Measurements from ENCODE around the gene MYOZ2. TPM values are rescaled to one million over a fixed set of nuclear protein-coding genes. Genes with fewer than 3 reads are reported as not detected.
A peak's percentile ranks its signal among the peaks of the same experiment; 100 is the strongest.

Gene MYOZ2
- total RNA-seq (2014; rRNA removed; shearing (Covaris generic)), result 0.24 TPM in 1 of 2 replicates, not detected in the other
- 0.05 TPM in 1 of 2 replicates, not detected in the other for polyA plus RNA-seq (2015; cell fraction: cytosol; rRNA removed)
- not detected in 2 replicates for polyA plus RNA-seq (2015; cell fraction: nucleus; rRNA removed)

GRCh38 chr4:119135721-119136121 lies at the start of gene MYOZ2:
Gene MYOZ2, plus strand, starts transcription at chr4:119135832. Its CDS starts 694 bp downstream, at chr4:119136526.
- in situ Hi-C loops (cut with HindIII; ENCODE audit: low pct_unique_long_range_greater_than_20kb, low sequenced_read_pairs), result no loop called here
- no peak for DNase-seq (ENCODE audit: low read depth, low spot score)

GRCh38 chr4:119087121-119087520 lies 48.5 kb upstream of the MYOZ2 start:
- DNase-seq (ENCODE audit: low read depth, low spot score), result peak; percentile 23
- in situ Hi-C loops (cut with HindIII; ENCODE audit: low pct_unique_long_range_greater_than_20kb, low sequenced_read_pairs), result no loop called here

- in situ Hi-C loops (cut with HindIII; ENCODE audit: low pct_unique_long_range_greater_than_20kb, low sequenced_read_pairs), result no loop called here
- DNase-seq (ENCODE audit: low read depth, low spot score), result no peak
Observed at GRCh38 chr4:119087656-119088055, 48.0 kb upstream of the MYOZ2 start.

- no peak for DNase-seq (ENCODE audit: low read depth, low spot score)
- in situ Hi-C loops (cut with HindIII; ENCODE audit: low pct_unique_long_range_greater_than_20kb, low sequenced_read_pairs), result no loop called here
Observed at GRCh38 chr4:119093042-119093827, 42.4 kb upstream of the MYOZ2 start.

- no peak for DNase-seq (ENCODE audit: low read depth, low spot score)
- in situ Hi-C loops (cut with HindIII; ENCODE audit: low pct_unique_long_range_greater_than_20kb, low sequenced_read_pairs), result no loop called here
Observed at GRCh38 chr4:119097282-119097900, 38.2 kb upstream of the MYOZ2 start.

DNA sequence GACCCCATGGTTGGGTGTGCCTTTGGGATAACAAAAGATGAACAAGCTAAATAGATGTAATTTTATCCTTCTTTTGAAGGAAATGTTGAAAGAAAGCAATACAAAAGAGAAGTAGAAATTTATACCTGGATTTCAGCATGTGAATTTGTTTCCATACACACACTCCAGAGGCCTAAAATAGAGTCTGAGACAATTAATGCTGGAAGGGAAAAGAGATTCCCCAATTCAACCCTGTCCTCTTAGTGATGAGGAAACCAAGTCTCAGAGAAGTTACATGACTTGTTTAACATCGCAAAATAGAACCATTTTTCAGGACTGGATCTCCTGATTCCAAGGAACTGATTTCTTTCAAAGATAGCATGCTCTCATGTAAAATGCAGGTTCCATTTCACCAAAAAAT lies 37.3 kb upstream of the MYOZ2 start:
- in situ Hi-C loops (cut with HindIII; ENCODE audit: low pct_unique_long_range_greater_than_20kb, low sequenced_read_pairs), result no loop called here
- DNase-seq (ENCODE audit: low read depth, low spot score), result no peak

GRCh38 chr4:119099227-119099810 lies 36.3 kb upstream of the MYOZ2 start:
- in situ Hi-C loops (cut with HindIII; ENCODE audit: low pct_unique_long_range_greater_than_20kb, low sequenced_read_pairs), result no loop called here

DNA sequence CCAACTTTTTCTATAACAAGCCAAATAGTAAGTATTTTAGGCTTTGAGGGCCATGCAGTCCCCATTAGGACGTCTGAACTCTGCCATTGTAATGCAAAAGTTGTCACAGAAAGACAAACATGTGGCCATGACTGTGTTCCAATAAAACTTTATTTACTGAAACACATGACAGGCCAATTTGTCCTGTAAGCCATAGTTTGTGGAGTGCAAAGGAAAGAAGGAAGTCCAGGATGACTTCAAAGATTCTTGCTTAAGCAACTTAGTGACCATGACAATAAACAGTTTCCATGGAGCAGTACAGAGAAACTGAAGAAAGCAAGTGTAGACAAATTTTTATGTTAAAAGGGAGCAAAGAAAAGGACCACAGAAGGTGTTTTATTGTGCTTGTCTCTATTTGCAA lies 35.0 kb upstream of the MYOZ2 start:
- in situ Hi-C loops (cut with HindIII; ENCODE audit: low pct_unique_long_range_greater_than_20kb, low sequenced_read_pairs), result no loop called here
- DNase-seq (ENCODE audit: low read depth, low spot score), result no peak

More at GRCh38 chr4:119099227-119099810, 36.3 kb upstream of the MYOZ2 start:
- DNase-seq (ENCODE audit: low read depth, low spot score), result no peak

- in situ Hi-C loops (cut with HindIII; ENCODE audit: low pct_unique_long_range_greater_than_20kb, low sequenced_read_pairs), result no loop called here
- DNase-seq (ENCODE audit: low read depth, low spot score), result peak; percentile 68
Observed at GRCh38 chr4:119103263-119103662, 32.4 kb upstream of the MYOZ2 start.

DNA sequence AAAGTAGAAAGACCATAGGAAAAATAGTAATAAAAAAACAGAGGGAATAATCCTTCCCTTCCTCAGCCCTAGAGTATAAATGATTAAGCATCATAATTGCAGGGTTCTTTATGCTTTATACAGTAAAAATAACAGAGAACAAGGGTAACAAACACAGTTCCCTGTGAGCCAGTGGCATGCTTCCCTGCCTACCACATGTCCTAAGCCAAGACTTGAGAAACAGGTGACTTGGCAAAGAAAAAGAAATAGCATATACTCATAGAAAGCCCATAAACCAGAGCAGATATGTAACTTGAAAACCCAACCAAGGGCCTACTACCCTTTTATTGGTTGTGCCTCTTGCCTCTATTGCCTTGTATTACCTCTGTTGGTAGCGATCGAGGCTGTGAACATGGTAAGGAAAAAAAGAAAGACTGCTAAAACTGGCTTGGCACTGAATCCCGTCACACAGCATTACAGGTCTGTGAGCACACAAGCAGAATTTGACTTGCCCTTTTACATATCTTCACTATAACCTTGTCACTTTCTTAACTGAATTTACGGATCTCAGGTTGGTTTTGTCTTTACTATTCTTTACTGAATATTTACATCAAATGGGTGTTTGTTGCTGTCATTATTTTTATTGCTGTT lies 30.9 kb upstream of the MYOZ2 start:
- in situ Hi-C loops (cut with HindIII; ENCODE audit: low pct_unique_long_range_greater_than_20kb, low sequenced_read_pairs), result no loop called here
- DNase-seq (ENCODE audit: low read depth, low spot score), result no peak

- in situ Hi-C loops (cut with HindIII; ENCODE audit: low pct_unique_long_range_greater_than_20kb, low sequenced_read_pairs), result no loop called here
- DNase-seq (ENCODE audit: low read depth, low spot score), result no peak
Observed at GRCh38 chr4:119105605-119106004, 30.0 kb upstream of the MYOZ2 start.

DNA sequence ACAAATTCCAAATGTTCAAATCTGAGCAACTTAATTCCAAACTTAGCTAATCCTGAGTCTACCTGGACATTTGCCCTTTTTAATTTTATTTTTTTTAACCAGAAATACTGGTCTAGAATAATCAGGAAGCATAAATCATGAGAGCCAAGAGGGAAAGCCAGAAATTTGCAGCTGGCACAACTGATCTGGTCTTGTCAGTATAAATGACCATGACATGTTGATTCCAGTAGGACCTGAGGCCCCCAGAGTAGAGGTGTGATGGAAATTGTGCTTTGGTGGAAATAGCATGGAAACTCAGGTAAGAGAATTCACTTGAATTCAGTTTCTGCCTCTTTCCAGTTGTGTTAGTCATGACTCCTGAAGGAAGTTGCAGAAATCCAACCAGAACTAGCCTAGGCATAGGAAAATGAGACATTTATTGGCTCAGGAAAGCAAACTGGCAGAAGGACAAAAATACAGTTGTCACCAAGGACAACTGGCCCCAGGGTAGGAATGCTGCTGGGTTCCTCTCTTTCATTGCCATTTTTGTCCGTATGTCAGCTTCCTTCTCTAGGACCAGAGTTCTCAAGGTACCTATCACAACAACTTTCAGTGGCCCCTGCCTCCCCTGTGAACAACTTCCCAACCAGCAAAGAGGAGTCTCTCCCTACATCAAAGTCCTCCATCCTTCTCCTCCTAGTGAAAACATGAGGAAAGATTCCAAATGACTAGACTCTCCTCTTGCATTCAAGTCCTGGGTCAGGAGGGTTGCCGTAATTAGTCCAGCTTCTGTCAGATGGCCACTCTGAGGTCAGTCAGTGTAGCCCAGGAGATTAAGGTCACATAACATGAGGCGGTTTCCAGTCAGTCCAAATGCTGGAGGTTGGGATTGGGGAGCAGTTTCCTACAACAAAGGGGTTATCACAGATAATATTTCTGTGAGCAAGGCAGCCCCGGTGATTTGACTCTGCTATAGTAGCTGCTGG lies 29.3 kb upstream of the MYOZ2 start:
- no peak for DNase-seq (ENCODE audit: low read depth, low spot score)
- in situ Hi-C loops (cut with HindIII; ENCODE audit: low pct_unique_long_range_greater_than_20kb, low sequenced_read_pairs), result no loop called here

GRCh38 chr4:119110121-119110520 lies 25.5 kb upstream of the MYOZ2 start:
- in situ Hi-C loops (cut with HindIII; ENCODE audit: low pct_unique_long_range_greater_than_20kb, low sequenced_read_pairs), result no loop called here
- DNase-seq (ENCODE audit: low read depth, low spot score), result no peak

DNA sequence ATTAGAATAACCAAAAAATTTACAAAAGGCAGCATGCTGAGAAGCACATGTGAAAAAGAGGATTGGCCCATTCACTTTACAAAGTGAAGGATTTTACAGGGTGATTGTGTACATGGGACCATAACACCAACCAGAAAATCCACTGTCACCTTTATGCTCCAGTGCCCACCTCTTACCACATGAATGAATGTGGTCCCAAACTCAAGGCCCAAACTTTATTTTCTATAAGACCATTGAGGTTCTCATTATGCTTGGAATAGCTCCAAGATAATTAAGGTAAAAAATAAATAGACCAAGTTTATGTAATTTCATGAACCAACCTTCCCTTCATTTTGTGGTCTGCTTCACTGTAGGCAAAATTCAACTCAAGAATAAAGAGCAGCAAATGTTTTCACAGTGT lies 24.3 kb upstream of the MYOZ2 start:
- in situ Hi-C loops (cut with HindIII; ENCODE audit: low pct_unique_long_range_greater_than_20kb, low sequenced_read_pairs), result no loop called here
- no peak for DNase-seq (ENCODE audit: low read depth, low spot score)

- in situ Hi-C loops (cut with HindIII; ENCODE audit: low pct_unique_long_range_greater_than_20kb, low sequenced_read_pairs), result no loop called here
- peak; percentile 52 for DNase-seq (ENCODE audit: low read depth, low spot score)
Observed at GRCh38 chr4:119113033-119113655, 22.5 kb upstream of the MYOZ2 start.

GRCh38 chr4:119116021-119116420 lies 19.6 kb upstream of the MYOZ2 start:
- in situ Hi-C loops (cut with HindIII; ENCODE audit: low pct_unique_long_range_greater_than_20kb, low sequenced_read_pairs), result no loop called here
- DNase-seq (ENCODE audit: low read depth, low spot score), result peak; percentile 78

Data from SK-MEL-5 (cell line).